GM23248 (cell line): ENCODE measurements around the gene TPK1.

ENCODE experiments used
- EZH2 ChIP-seq: fragments of 200-600 bp; sonication (generic); IDR thresholded peaks from 2 replicates; pipeline ENCODE4 v1.6.1; 2018; ENCODE audit warnings: antibody characterized with exemption, mild to moderate bottlenecking; ENCODE audit not compliant: insufficient read depth, poor library complexity, severe bottlenecking
- EZH2phosphoT487 ChIP-seq: fragments of 200-600 bp; sonication (generic); IDR thresholded peaks from 2 replicates; pipeline ENCODE4 v1.6.1; 2018; ENCODE audit warnings: antibody characterized with exemption, moderate library complexity, mild to moderate bottlenecking, low read depth; ENCODE audit not compliant: insufficient read depth

DNA sequence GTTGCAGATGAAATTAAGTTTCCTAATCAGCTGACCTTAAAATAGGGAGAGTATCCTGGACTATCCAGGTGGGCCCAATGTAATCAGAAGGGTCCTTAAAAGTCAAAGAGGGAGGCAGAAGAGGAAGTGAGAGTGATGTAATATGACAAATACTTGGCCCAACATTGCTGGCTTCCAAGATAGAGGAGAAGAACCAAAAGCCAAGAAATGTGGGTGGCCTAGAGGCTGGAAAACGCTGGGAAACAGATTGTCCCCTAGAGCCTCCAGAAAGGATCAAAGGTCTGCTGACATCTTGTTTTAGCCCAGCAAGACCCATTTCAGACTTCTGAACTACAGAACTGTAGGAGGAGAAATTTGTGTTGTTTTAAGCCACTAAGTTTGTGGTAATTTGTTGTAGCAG is 352.7 kb downstream of the TPK1 start:
- TF ChIP-seq EZH2 (no peak), EZH2phosphoT487 (no peak)
